Measurements from ENCODE around the gene NODAL.

Gene NODAL

DNA sequence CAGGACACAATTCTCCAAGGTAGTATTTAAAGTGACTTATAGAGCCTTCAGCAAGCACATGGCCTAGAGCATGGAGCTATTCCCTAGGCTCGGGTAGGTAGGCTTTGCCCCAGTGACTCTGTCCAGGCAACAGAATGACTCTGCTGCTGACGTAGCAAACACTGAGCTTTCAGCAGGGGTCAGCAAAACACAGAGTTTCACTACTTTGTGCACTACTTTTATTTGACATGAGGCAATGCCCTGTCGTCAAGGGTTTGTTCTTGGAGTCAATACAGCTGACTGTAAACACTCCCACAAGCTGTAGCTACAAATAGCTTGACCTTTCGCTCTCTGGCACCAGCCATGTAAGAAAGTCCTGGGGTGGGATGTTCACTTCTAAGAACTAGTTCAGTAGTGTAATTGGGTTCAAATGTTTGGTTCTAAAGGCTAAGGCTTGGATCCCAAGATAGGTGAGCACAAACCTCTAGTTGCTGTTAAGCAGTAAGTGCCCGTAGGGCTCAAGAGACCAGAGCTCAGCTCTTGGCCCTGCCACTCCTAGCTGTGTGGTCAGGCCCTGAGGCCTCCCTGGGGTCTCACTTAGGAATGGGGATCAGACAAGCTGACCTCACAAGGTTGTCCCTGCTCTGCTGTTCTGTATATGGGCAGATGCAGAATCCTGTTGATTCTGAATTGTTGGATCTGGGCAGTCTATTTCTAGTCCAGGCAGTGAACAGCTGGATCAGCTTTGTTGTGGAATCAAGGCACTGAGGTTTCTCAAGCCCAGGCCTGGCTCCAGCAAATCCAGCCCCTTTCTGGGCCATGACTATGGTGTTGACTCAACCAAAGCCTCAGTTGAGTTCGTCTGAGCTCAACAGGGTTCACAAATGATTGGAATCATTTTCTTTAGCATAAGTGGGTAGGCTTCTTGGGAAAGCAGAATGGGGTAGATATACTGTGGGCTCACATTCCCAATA is 10.7 kb downstream of the NODAL start (continued):
- TF ChIP-seq ZNF76 (tag by site-specific recombination; IDR thresholded peaks at IDR 0.05; ENCODE audit: borderline replicate concordance, low read depth) (no peak), ZNF610 (tag by site-specific recombination; IDR thresholded peaks at IDR 0.05; ENCODE audit: borderline replicate concordance) (no peak), ZFP69B (tag by site-specific recombination; IDR thresholded peaks at IDR 0.05) (no peak), ZFHX2 (tag by site-specific recombination; conservative IDR thresholded peaks at IDR 0.05) (no peak), ZNF214 (tag by site-specific recombination; IDR thresholded peaks at IDR 0.05; ENCODE audit: borderline replicate concordance) (no peak), ZNF211 (tag by site-specific recombination; IDR thresholded peaks at IDR 0.05; ENCODE audit: low read depth) (no peak), ZBTB17 (tag by site-specific recombination; IDR thresholded peaks at IDR 0.05) (no peak)
- TF ChIP-seq, protein P1, sequence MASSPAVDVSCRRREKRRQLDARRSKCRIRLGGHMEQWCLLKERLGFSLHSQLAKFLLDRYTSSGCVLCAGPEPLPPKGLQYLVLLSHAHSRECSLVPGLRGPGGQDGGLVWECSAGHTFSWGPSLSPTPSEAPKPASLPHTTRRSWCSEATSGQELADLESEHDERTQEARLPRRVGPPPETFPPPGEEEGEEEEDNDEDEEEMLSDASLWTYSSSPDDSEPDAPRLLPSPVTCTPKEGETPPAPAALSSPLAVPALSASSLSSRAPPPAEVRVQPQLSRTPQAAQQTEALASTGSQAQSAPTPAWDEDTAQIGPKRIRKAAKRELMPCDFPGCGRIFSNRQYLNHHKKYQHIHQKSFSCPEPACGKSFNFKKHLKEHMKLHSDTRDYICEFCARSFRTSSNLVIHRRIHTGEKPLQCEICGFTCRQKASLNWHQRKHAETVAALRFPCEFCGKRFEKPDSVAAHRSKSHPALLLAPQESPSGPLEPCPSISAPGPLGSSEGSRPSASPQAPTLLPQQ (tag by site-specific recombination; IDR thresholded peaks at IDR 0.05), result no peak
- TF ChIP-seq, protein P2, sequence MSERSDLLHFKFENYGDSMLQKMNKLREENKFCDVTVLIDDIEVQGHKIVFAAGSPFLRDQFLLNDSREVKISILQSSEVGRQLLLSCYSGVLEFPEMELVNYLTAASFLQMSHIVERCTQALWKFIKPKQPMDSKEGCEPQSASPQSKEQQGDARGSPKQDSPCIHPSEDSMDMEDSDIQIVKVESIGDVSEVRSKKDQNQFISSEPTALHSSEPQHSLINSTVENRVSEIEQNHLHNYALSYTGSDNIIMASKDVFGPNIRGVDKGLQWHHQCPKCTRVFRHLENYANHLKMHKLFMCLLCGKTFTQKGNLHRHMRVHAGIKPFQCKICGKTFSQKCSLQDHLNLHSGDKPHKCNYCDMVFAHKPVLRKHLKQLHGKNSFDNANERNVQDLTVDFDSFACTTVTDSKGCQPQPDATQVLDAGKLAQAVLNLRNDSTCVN (tag by site-specific recombination; optimal IDR thresholded peaks at IDR 0.05), result no peak

DNA sequence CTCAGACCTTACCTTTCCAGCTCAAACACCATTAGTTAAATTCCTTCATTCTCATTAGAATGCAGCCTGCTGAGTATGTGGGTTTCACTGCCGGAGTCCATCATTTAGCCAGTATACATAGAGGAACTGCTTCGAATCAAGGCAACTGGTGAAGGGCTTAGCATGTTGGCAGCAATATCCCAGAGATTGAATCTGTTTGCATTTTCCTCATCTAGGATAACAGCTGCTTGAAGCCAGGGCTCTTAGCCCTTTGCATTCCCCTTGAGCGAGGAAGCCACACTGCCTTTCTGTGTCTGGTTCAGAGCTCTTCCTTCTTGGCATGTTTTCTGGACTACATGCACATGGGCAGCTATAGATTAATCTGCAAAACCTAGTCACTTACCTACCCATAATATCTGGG is 14.7 kb downstream of the NODAL start:
- H3K4me3 ChIP-seq (ENCODE audit: low read depth, low read length), result no peak overlapping the region
- peaks cover 36 to 81% of the 10 kb centered on the region in 2 experiments for H3K36me3 ChIP-seq (ENCODE audit: control insufficient read depth in 2 of 2, insufficient read depth in 1 of 2, low read length in 2 of 2)
- ChIA-PET CTCF (interaction anchor here (0.6 kb wide), 1 partner anchor 153 kb away, joined by 3 read pairs; no protein-coding TSS in a partner anchor), POLR2A (no interaction called here)
- H3K4me1 ChIP-seq (ENCODE audit: control insufficient read depth, insufficient read depth, low read length), result no peaks in the 10 kb centered on the region
- no peak overlapping the region for H3K27ac ChIP-seq (ENCODE audit: extremely low read depth, low read depth, low read length)
- no peaks in the 10 kb centered on the region for H3K9me3 ChIP-seq (ENCODE audit: control insufficient read depth, insufficient read depth, low read depth, low read length)
- TF ChIP-seq, protein P3, sequence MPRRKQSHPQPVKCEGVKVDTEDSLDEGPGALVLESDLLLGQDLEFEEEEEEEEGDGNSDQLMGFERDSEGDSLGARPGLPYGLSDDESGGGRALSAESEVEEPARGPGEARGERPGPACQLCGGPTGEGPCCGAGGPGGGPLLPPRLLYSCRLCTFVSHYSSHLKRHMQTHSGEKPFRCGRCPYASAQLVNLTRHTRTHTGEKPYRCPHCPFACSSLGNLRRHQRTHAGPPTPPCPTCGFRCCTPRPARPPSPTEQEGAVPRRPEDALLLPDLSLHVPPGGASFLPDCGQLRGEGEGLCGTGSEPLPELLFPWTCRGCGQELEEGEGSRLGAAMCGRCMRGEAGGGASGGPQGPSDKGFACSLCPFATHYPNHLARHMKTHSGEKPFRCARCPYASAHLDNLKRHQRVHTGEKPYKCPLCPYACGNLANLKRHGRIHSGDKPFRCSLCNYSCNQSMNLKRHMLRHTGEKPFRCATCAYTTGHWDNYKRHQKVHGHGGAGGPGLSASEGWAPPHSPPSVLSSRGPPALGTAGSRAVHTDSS (tag by site-specific recombination; IDR thresholded peaks at IDR 0.05), result no peak
- TF ChIP-seq ZBTB21 (tag by site-specific recombination; IDR thresholded peaks at IDR 0.05), result no peak
- no peak for TF ChIP-seq ZNF221 (tag by site-specific recombination; IDR thresholded peaks at IDR 0.05; ENCODE audit: borderline replicate concordance)
- TF ChIP-seq, protein P4, sequence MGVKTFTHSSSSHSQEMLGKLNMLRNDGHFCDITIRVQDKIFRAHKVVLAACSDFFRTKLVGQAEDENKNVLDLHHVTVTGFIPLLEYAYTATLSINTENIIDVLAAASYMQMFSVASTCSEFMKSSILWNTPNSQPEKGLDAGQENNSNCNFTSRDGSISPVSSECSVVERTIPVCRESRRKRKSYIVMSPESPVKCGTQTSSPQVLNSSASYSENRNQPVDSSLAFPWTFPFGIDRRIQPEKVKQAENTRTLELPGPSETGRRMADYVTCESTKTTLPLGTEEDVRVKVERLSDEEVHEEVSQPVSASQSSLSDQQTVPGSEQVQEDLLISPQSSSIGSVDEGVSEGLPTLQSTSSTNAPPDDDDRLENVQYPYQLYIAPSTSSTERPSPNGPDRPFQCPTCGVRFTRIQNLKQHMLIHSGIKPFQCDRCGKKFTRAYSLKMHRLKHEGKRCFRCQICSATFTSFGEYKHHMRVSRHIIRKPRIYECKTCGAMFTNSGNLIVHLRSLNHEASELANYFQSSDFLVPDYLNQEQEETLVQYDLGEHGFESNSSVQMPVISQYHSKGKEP (tag by site-specific recombination; IDR thresholded peaks at IDR 0.05), result no peak
- TF ChIP-seq, protein P5, sequence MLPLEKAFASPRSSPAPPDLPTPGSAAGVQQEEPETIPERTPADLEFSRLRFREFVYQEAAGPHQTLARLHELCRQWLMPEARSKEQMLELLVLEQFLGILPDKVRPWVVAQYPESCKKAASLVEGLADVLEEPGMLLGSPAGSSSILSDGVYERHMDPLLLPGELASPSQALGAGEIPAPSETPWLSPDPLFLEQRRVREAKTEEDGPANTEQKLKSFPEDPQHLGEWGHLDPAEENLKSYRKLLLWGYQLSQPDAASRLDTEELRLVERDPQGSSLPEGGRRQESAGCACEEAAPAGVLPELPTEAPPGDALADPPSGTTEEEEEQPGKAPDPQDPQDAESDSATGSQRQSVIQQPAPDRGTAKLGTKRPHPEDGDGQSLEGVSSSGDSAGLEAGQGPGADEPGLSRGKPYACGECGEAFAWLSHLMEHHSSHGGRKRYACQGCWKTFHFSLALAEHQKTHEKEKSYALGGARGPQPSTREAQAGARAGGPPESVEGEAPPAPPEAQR (tag by site-specific recombination; IDR thresholded peaks at IDR 0.05), result no peak
- no peak for TF ChIP-seq KLF1 (tag by site-specific recombination; IDR thresholded peaks at IDR 0.05)
- no peak for TF ChIP-seq ZNF701 (tag by site-specific recombination; IDR thresholded peaks at IDR 0.05)

Measured in HEK293 (cell line).